SK-N-MC (cell line): ENCODE measurements around the gene GPR39.

Source experiments
- EZH2 ChIP-seq: fragments of 200-600 bp; sonication (generic); IDR thresholded peaks from one replicate; pipeline ENCODE4 v1.6.1; 2017; ENCODE audit warnings: antibody characterized with exemption
- FOXP2 ChIP-seq: optimal IDR thresholded peaks from 2 replicates; pipeline ENCODE3; 2011; ENCODE audit warnings: mild to moderate bottlenecking, moderate library complexity; ENCODE audit not compliant: insufficient read depth; ENCODE audit errors: extremely low read length, control extremely low read depth
- POLR2AphosphoS5 ChIP-seq: IDR thresholded peaks from 2 replicates; pipeline ENCODE4 v1.6.1; 2012; ENCODE audit warnings: mild to moderate bottlenecking, low read depth, low read length, borderline replicate concordance

DNA sequence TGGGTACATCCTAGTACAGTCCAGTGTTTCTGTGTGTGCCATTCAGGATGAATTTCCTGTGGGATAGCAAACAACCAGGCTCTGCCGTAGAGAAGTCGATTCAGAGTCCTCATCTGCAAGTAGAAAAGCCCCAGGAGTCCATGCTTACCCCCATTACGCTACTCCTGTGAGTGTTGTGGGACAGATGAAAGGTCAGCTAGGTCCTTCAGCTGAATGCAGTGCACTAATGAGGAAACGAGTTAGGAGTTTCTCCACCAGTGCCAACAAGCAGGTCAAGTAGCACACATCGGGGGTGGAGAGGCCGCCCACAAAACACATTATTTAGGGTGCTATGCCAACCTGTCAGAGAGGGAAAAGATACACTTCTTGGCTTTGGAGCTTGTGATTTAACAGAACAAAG is 2.5 kb upstream of the GPR39 start:
- TF ChIP-seq POLR2AphosphoS5 (no peak), EZH2 (no peak), FOXP2 (no peak)
